Kidney capillary endothelial cell (primary cell): ENCODE data around the gene DUSP3.

Experiments used
- DNase-seq: peaks from one replicate; pipeline ENCODE4 v3.0.0-alpha.2; 2018; ENCODE audit warnings: low spot score

Gene DUSP3

GRCh38 chr17:43732958-43733357, 45.8 kb downstream of the DUSP3 start:
- DNase-seq = no peak

DNA sequence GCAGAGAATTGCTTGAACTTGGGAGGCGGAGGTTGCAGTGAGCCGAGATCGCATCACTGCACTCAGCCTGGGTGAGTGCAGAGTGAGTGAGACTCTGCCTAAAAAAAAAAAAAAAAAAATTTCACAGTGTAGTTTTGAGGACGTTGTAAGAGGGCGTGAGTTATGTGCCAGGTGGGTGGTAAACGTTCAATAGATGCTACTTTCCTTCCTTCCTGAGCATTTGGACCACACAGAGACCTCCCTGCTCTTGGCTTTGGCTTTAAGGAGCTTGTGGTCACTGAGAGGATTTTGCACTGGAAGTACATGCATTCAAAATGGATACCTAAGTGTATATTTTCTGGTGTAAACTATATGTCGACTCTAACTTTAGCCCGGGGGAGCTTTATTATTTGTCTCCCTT, 50.7 kb downstream of the DUSP3 start:
- DNase-seq = no peak

DNA sequence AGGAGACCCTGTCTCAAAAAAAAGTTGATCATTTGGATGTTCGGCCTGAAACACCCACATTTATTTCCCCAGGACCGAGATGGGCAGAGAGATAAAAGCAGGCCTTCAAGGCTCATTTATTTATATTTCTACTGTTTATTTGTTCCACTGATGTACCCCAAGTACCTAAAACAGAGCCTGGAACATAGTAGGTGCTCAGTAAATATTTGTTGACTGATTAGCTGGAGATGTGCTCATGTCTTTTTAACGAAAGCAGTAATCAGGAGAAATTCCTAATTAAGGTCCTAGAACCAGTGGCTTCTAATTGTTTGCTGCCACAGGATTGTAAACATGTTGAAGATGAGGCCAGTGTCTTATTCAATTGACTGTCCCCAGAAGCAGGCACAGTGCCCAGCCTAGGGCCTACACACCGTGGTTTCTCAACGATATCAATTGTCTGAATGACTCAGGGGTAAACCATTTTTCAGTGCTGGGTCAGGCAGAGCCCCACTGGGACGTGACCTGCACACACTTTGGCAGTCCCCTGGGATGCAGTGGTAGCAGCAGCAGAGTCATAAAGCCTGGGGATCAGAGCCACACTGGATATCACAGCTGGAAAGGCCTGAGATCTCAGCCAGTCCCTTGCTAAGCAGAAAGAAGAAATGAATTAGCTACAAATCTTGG, 54.9 kb downstream of the DUSP3 start:
- peak; percentile 68 for DNase-seq

- DNase-seq = no peak
Measured at GRCh38 chr17:43722870-43723665, 55.7 kb downstream of the DUSP3 start.

- no peak for DNase-seq
Measured at GRCh38 chr17:43722269-43722619, 56.5 kb downstream of the DUSP3 start.

DNA sequence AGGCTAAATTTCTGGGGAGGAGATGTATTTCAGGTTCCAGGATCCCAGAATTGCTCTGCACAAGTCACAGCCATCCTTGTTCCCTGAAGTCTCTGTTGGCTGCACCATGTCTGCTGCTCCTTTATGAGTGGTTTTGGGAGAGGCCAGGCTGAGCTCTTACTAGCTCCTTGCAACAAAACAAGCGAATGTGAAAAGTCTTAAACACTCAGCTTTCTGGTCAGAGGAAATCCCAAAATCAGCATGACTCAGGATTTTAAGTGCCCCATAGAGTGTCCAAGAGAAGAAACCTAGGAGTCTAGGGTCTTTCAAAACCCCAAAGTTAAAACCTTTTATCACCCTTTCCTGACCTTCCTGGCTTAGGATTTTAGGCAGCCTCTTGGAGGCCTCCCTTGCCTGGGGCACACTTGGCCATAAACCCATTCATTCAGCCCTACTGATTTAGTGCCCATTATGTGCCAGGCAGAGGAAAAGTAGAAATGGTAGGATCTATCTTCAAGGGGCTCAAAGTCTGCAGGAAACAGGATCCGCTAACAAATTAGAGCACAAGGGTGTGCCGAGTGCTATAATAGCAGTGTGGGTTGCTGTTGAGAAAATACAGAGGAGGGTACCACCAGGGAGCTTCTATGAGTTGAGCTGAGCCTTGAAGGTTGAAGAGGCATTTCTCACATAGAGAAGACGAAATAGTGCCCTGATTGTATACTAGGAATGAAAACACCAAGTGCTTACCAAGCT, 57.1 kb downstream of the DUSP3 start:
- DNase-seq = no peak

- peak; percentile 55 for DNase-seq
Measured at GRCh38 chr17:43720311-43721060, 58.3 kb downstream of the DUSP3 start.

DNA sequence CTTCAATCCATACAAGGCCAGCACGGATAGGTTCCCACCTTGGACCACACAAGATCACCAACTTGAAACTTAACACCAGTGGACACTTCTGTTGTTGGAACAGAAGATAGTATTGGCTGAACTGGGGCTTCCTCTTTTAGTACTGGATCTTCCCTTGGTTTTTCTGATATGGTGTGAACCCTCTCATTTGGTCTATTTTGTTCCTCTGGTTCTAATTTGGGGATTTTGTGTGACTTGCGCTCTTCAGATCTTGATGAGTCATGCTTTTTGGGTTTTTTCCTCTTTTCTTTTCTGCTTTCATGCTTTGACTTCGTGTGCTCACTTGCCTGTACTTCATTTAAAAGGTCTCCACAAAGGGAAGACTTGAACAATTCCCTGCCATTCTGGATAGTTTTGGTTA, 59.2 kb downstream of the DUSP3 start:
- DNase-seq = no peak

DNA sequence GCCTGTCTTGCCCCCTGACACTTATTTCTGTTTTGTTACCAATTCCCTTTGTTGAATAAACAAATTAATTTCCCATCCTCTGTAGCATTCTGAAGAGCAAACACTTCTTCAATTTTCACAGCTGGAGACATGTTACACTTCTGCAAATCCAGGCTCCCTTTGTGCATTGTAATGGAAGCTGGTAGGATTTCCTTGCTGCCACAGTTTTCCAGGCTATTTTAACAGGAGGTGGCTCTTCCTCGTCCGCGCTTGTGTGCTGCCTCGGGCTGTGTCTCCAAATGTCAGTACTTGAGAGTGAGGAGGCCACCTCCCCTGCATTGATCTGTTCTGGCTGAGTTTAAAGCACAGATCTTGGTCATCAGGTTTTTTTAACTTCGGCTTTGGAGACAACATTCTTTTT, 60.2 kb downstream of the DUSP3 start:
- DNase-seq = no peak

DNA sequence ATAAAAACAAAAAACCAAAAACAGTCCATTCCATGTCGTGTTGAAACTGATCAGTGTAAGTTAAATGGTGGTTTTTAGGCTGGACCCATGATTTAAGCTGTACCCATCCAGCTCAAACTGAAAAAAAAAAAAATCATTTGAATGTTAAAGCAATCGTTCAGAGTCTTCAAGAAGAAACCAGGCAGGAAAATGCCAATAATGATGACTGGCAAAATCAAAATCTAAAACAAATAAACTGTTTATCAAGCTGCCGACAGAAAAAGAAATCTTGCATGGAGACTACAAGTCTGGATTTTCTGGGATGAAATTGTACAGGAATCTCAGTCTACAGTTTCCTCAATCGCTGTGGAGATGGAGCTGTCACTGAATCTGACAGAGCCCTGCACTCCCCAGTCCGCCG, 60.9 kb downstream of the DUSP3 start:
- no peak for DNase-seq
